Right cardiac atrium (tissue), 5 donors: ENCODE data around the gene CENPX. TPM values are rescaled to one million over a fixed set of nuclear protein-coding genes. Genes with fewer than 3 reads are reported as not detected.
"Not testable (repeated sequence)": the region's sequence is repeated elsewhere in the genome, so short reads cannot be mapped to it uniquely, and the experiment has no call there.

Source experiments
- ATAC-seq, 2 donors: fragments of 200-7000 bp; cut with Tn5 transposase; one replicate each; pipeline versions ENCODE4 v1.8.0 to v1.9.1; 2020; ENCODE audit warnings: moderate library complexity in 2 of 2, mild to moderate bottlenecking in 1 of 2
- DNase-seq, 3 donors: peaks; one replicate each; pipeline ENCODE4 v3.0.0-alpha.2; 2020
- H3K27ac ChIP-seq: one replicate; pipeline ENCODE4 v1.5.1; 2013; ENCODE audit warnings: mild to moderate bottlenecking, low read length, control low read depth, moderate library complexity
- H3K27me3 ChIP-seq: one replicate; pipeline ENCODE4 v1.6.1; 2013; ENCODE audit not compliant: control insufficient read depth, insufficient read depth
- H3K4me1 ChIP-seq: one replicate; pipeline ENCODE4 v1.6.1; 2013; ENCODE audit warnings: low read length; ENCODE audit not compliant: control insufficient read depth, insufficient read depth
- H3K4me3 ChIP-seq: one replicate; pipeline ENCODE4 v1.5.1; 2013; ENCODE audit warnings: low read length, control low read depth
- H3K9me3 ChIP-seq: one replicate; pipeline ENCODE4 v1.6.1; 2013; ENCODE audit warnings: low read length; ENCODE audit not compliant: control insufficient read depth
- WGBS: extraction: QIAGEN DNeasy Blood & Tissue Kit; methylation state at CpG from one replicate; pipeline ENCODE4 v1.1.7; 2013; 5-methylcytosine and 5-hydroxymethylcytosine counted together
- intact Hi-C, 4 donors: fragments of 100-400 bp; cut with DNase I; formaldehyde crosslinking; loops; one replicate each; pipeline versions ENCODE4 v1.11.0 to v1.14.0; 2022 to 2023
- polyA plus RNA-seq: library from polyadenylated mRNA; stranded (reverse); fragments of 200-250 nt; gene quantifications from one replicate; pipeline ENCODE4 v1.2.3, GENCODE V29; 2013
- total RNA-seq, 4 donors: library from RNA; stranded (reverse); fragmentation: NEBNext Ultra II Directional; extraction: Animal tissue kit (Norgen Biotek cat#: 25700); gene quantifications; one replicate each; pipeline ENCODE4 v1.2.1, GENCODE V29; 2021
- donor health status: healthy with polysubstance abuse.
- donor health status: DM: no; HTN: yes; CAD: no.
- donor health status: DM: no; HTN: no; CAD: no.
- donor health status: DM: no; HTN: yes; CAD: no; lungs with severe emphysema.
- donor health status: DM: yes; HTN: yes; CAD: no.

CENPX gene
- total and polyA plus RNA-seq, 5 donors = 20.1 to 31.2 (median 27.9) TPM

DNA sequence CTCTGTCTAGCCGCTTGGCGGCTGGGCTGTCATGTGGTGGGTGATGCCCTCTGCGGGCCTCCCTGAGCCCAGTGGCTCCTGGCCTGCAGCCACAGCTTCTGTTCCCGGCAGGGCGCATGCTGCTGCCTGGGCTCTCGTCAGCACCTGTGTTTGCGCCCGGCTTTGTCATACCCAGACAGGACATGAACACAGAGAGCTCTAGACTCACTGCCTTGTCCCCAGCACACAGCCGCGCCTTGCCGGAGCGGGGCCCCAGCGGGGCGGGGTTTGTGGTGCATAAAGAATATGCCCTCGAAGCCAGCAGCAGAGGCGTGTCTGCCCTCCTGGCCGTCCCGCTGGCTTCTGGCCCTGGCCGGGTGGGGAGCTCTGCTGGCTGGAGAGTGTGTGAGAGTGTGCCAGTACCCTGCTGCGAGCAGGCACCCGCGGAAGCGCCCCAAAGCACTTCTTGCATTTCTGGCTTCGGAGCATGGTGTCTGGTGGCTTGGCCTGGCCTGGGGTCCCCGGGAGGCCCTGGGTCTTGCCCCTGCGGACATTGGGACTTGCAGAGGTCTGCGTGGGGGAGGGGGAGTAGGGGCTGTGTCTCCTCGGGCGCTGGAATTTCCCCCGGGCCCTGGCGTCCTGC lies 30.9 kb downstream of the CENPX start:
- Histone ChIP-seq H3K9me3 (no peaks in the 10 kb centered on the region), H3K27ac (peak overlapping the region; percentile 28), H3K27me3 (no peaks in the 10 kb centered on the region), H3K4me1 (no peaks in the 10 kb centered on the region), H3K4me3 (no peak overlapping the region)
- WGBS = 45% methylated on average over 31 of the region's 31 CpGs
- peak; percentile 71 to 81 for ATAC-seq
- intact Hi-C loops = no loop called here
- peak; percentile 77 to 86 (median 85) for DNase-seq

DNA sequence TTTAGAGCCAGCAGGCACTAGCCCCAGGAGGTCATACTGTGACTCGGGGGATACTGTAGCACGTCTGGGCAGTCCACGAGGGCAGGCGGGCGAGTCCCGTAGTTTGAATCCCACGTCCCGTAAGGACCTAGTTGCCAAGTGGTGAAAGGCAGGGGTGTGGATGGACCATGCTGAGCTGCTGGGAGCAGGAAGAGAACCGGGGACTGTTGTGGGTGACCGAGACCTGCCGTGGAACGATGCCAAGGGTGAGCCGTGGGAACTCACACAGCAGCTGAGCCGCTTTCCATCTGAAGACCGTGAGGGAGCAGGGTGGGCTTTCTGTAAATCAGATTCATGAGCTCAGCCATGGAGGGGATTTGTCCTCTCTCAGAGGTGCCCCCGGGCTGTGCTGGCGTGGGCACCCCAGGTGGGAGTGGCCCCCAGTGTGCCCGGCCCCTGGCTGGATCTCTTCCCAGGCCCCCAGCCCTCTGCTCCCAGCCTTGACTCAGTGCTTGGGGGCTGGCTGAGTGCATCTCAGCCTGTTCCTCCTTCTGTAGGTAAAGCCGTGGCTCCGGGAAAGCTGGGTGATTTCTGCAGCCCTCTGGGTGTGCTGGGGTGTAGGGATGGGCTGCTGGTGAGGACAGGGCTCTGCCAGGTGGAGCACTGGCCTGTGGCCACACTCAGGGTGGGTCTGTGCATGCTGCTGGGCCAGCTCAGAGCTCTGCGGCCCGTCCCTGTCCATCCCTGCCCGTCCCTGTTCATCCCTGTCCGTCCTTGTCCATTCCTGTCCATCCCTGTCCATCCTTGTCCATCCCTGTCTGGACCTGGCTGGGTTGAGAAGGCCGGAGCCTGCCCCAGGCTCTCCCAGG lies 31.6 kb downstream of the CENPX start:
- Histone ChIP-seq H3K9me3 (no peaks in the 10 kb centered on the region), H3K27me3 (no peaks in the 10 kb centered on the region), H3K4me3 (no peak overlapping the region), H3K4me1 (no peaks in the 10 kb centered on the region), H3K27ac (no peak overlapping the region)
- ATAC-seq (no peak), DNase-seq (peak in 1 of 3 donors; percentile 46)
- intact Hi-C loops = no loop called here
- WGBS = 86% methylated on average over 25 of the region's 25 CpGs

DNA sequence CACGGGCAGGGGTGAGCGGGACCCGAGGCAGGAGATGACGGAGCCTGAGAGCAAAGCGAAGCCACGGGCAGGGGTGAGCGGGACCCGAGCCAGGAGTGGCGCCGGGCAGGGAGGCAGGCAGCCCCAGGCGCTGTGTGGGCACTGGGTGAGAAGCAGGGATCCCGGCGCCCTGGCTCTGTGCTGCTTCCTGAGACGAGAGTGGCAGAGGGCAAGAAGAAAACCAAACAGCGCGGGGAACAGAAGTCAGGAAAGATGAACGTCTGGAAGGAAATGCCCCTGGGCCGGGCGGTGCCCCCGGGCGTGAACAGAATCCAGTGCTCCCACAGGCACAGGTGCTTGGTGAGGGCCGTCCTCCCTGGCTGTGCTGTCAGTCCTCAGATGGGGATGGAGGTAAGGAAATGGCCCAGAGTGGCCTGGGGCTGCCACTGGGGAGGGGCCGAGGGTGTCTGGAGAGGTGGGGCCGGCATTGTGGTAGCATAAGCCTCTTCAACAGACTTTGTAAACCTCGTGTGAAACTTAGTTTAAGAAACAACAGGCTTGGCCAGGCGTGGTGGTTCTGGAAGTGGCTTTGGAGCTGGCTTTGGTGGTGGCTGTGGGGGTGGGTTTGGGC lies 35.4 kb downstream of the CENPX start:
- Histone ChIP-seq H3K9me3 (no peaks in the 10 kb centered on the region), H3K4me1 (no peaks in the 10 kb centered on the region), H3K4me3 (no peak overlapping the region), H3K27ac (no peak overlapping the region), H3K27me3 (no peaks in the 10 kb centered on the region)
- ATAC-seq (no peak), DNase-seq (no peak)
- WGBS = 92% methylated on average over 26 of the region's 26 CpGs
- intact Hi-C loops = no loop called here

DNA sequence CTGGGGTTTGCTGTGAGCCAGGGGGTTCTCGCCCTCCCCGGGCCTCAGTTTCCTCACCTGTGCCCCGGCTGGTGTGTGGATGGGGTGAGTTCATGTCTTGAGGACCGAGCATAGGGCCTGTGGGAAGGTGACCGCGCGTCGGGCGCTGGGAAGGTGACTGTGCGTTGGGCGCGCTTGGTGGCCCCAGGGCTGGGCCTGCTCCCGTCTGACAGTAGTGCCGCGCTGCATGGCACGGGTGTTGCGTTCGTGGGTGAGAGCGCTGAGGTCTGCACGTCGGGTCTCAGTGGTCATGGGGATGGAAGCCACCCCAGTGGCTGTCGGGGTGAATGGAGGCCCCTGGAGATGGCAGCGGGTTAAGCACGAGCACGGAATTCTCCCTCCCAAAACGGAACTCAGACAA lies 36.1 kb downstream of the CENPX start:
- ATAC-seq (no peak), DNase-seq (no peak)
- H3K9me3 ChIP-seq = no peaks in the 10 kb centered on the region
- no peaks in the 10 kb centered on the region for H3K27me3 ChIP-seq
- intact Hi-C loops = no loop called here
- H3K4me3 ChIP-seq = no peak overlapping the region
- no peak overlapping the region for H3K27ac ChIP-seq
- 97% methylated on average over 26 of the region's 26 CpGs for WGBS
- H3K4me1 ChIP-seq = no peaks in the 10 kb centered on the region

DNA sequence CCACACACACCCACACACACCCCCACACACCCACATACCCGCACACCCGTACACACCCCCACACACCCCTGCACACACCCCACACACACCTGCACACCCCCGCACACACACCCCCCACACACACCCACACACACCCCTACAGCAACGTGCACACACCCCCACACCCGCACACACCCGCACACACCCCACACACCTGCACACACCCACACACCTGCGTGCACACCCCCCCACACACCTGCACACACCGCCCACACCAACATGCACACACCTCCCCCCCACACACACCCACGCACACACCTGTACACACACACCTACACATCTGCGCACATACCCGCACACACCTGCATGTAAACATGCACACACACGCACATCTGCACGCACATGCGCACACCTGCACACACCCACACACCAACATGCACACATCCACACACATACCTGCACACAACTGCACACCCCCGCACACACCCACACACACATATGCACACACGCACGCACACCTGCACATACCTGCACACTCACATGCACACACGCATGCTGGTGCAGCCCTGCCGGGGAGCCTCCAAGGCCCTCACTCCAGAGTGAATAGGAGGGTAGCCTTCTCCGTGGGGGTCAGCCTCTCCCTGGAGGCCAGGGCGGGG lies 37.8 kb downstream of the CENPX start:
- Histone ChIP-seq H3K27ac (no peak overlapping the region), H3K4me1 (no peaks in the 10 kb centered on the region), H3K4me3 (no peak overlapping the region), H3K27me3 (no peaks in the 10 kb centered on the region), H3K9me3 (no peaks in the 10 kb centered on the region)
- intact Hi-C loops = no loop called here
- DNase-seq (no peak), ATAC-seq (peak in 1 of 2 donors; percentile 24)
- 93% methylated on average over 21 of the region's 21 CpGs for WGBS

DNA sequence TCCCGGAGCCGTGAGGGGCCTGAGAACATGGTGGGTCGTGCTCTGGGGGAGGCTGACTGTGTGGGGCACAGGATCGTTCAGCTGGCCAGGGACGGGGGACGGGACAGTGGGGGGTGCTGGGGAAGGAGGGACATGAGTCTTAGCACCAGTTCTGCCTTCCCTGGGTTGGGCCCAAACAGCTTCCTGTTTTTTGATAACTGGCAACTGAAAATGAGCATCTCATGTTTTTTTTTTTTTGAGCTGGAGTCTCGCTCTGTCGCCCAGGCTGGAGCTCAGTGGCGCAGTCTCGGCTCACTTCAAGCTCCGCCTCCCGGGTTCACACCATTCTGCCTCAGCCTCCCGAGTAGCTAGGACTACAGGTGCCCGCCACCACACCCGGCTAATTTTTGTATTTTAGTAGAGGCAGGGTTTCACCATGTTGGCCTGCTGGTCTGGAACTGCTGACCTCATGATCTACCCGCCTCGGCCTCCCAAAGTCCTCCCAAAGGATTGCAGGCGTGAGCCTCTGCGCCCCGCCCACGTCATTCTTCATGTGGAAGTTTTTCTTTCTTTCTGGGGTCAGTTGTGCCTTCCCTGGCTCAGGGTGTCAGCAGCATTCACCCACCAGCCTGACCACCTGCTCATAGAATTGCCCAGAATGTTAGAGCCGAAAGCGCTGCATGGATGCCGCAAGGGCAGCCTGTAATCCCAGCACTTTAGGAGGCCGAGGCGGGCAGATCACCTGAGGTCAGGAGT lies 38.9 kb downstream of the CENPX start:
- 94% methylated on average over 26 of the region's 26 CpGs for whole genome bisulfite sequencing
- H3K4me1 ChIP-seq = no peaks in the 10 kb centered on the region
- no peaks in the 10 kb centered on the region for H3K9me3 ChIP-seq
- ATAC-seq (no peak), DNase-seq (no peak)
- no peak overlapping the region for H3K27ac ChIP-seq
- H3K4me3 ChIP-seq = no peak overlapping the region
- intact Hi-C loops = no loop called here
- H3K27me3 ChIP-seq = no peaks in the 10 kb centered on the region

DNA sequence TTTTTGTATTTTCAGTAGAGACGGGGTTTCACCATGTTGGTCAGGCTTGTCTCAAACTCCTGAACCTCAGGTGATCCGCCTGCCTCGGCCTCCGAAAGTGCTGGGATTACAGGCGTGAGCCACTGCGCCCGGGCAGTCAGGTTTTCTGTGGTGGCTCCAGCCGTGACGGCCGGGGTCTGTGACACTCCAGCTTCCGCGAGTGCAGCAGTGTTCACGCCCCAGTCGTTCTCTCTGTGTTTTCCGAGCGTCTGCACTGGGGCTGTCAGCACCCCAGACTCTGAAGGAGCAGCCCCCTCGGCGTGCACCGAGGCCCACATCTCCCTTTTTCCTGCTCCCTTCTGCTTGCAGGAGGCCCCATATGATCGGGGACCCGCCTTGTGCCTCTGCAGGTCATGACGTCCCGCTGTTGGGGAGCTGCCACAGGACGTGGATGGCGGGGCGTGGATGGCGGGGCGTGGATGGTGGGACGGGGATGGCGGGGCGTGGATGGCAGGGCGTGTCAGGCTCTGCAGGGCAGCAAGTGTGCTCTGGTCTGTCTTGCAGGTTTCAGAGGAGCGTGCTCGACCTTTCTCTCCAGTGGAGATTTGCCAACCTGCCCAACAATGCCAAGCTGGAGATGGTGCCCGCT lies 39.6 kb downstream of the CENPX start:
- ATAC-seq (no peak), DNase-seq (no peak)
- Histone ChIP-seq H3K9me3 (no peaks in the 10 kb centered on the region), H3K27ac (no peak overlapping the region), H3K27me3 (no peaks in the 10 kb centered on the region), H3K4me1 (no peaks in the 10 kb centered on the region), H3K4me3 (no peak overlapping the region)
- intact Hi-C loops = no loop called here
- WGBS = 96% methylated on average over 35 of the region's 35 CpGs

DNA sequence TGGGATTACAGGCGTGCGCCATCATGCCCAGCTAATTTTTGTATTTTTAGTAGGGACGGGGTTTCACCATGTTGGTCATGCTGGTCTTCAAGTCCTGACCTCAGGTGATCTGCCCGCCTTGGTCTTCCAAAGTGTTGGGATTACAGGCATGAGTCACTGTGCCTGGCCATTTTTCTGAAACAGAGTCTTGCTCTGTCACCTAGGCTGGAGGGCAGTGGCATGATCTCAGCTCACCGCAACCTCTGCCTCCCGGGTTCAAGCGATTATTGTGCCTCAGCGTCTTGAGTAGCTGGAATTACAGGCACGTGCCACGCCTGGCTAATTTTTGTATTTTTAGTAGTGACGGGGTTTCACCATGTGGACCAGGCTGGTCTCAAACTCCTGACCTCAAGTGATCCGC lies 41.2 kb downstream of the CENPX start:
- intact Hi-C loops, H3K27me3 ChIP-seq, DNase-seq, ATAC-seq, H3K4me3 ChIP-seq, H3K4me1 ChIP-seq, H3K27ac ChIP-seq, H3K9me3 ChIP-seq: not testable (repeated sequence)
- 97% methylated on average over 12 of the region's 12 CpGs for WGBS

DNA sequence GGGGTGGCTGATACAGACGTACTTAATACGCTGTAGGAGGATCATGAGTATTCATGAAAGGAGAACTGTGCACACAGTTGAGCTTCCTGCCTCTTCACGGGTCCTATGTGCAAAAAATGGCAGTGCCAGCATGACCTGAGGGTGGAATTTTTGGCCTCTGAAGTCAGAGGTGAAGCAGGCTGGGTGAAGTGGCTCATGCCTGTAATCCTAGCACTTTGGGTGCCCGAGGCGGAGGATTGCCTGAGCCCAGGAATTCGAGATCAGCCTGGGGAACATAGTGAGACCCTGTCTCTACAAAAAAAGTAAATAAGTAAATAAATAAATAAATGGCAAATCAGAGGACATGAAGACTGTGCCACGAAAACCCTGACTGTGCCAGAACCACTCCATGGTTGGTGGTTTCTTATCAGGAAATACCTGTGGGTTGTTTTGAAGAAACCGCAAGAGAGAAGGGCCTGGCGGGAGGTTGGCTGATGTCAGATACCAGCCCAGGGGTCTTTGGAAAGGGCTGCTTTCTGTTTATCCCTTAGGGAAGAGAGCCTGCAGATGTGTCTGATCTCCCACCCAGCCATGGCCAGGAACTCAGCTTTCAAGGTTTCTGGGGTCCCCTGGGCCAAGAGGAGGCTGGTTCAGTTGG lies 41.9 kb downstream of the CENPX start:
- no peak for DNase-seq
- Histone ChIP-seq H3K4me1 (no peaks in the 10 kb centered on the region), H3K4me3 (no peak overlapping the region), H3K27ac (no peak overlapping the region), H3K27me3 (no peaks in the 10 kb centered on the region), H3K9me3 (no peaks in the 10 kb centered on the region)
- no peak for ATAC-seq
- 86% methylated on average over 9 of the region's 9 CpGs for WGBS
- intact Hi-C loops = no loop called here

DNA sequence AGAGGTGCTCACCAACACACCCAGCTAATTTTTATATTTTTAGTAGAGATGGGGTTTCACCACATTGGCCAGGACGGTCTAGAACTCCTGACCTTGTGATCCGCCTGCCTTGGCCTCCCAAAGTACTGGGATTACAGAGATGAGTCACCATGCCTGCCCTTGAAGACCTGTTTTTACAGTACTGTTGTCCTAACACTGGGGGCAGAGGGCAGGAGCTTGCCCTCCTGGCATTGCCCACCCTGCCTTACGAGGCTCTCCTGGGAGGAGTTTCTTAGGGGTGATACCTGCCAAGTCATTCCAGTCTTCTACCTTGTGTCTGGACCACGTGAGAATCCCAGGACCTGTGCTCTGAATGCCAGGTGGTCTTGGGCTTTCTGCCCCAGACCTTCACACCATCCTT lies 42.6 kb downstream of the CENPX start:
- H3K27ac ChIP-seq = no peak overlapping the region
- intact Hi-C loops = no loop called here
- WGBS = 97% methylated on average over 4 of the region's 4 CpGs
- H3K4me3 ChIP-seq = no peak overlapping the region
- DNase-seq (no peak), ATAC-seq (no peak)
- no peaks in the 10 kb centered on the region for H3K27me3 ChIP-seq
- H3K4me1 ChIP-seq = no peaks in the 10 kb centered on the region
- H3K9me3 ChIP-seq = no peaks in the 10 kb centered on the region
